Subcutaneous abdominal adipose tissue (tissue), 5 donors: ENCODE measurements around the gene S1PR2.
A peak's percentile ranks its signal among the peaks of the same experiment; 100 is the strongest.
"Not testable (repeated sequence)": the region's sequence is repeated elsewhere in the genome, so short reads cannot be mapped to it uniquely, and the experiment has no call there.

Source experiments
- H3K27ac ChIP-seq: one replicate; pipeline ENCODE4 v1.7.0; 2013; ENCODE audit warnings: low read depth, mild to moderate bottlenecking, inconsistent platforms, low read length, moderate library complexity
- H3K27me3 ChIP-seq, 5 donors: one replicate each; pipeline ENCODE4 v1.7.0; 2013; ENCODE audit warnings: low read length in 5 of 5, inconsistent platforms in 1 of 5; ENCODE audit not compliant: control insufficient read depth in 5 of 5, insufficient read depth in 4 of 5
- H3K36me3 ChIP-seq, 5 donors: one replicate each; pipeline ENCODE4 v1.7.0; 2013; ENCODE audit warnings: low read length in 5 of 5; ENCODE audit not compliant: control insufficient read depth in 5 of 5, insufficient read depth in 5 of 5
- H3K4me1 ChIP-seq, 5 donors: one replicate each; pipeline ENCODE4 v1.7.0; 2013; ENCODE audit warnings: low read length in 5 of 5, mild to moderate bottlenecking in 3 of 5, moderate library complexity in 1 of 5; ENCODE audit not compliant: control insufficient read depth in 5 of 5, insufficient read depth in 5 of 5
- H3K4me3 ChIP-seq, 5 donors: one replicate each; pipeline ENCODE4 v1.7.0; 2013; ENCODE audit warnings: low read length in 5 of 5, low read depth in 1 of 5
- H3K9ac ChIP-seq, 5 donors: one replicate each; pipeline ENCODE4 v1.7.0; 2013; ENCODE audit warnings: low read length in 5 of 5, mild to moderate bottlenecking in 4 of 5, moderate library complexity in 3 of 5
- H3K9me3 ChIP-seq, 5 donors: one replicate each; pipeline ENCODE4 v1.7.0; 2013; ENCODE audit warnings: low read length in 5 of 5; ENCODE audit not compliant: control insufficient read depth in 5 of 5
- donor health status: healthy.
- donor health status: healthy.
- donor health status: healthy.
- donor health status: healthy.
- donor health status: healthy.

The S1PR2 gene

DNA sequence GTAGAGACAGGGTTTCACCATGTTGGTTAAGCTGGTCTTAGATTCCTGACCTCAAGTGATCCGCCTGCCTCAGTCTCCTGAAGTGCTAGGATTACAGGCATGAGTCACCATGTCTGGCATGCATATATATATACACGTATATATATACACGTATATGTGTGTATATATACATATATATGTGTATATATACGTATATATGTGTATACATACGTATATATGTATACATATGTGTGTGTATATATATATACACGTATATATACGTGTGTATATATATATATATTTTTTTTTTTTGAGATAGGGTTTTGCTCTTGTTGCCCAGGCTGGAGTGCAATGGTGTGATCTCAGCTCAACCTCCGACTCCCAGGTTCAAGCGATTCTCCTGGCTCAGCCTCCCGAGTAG, 48.3 kb downstream of the S1PR2 start:
- no peaks in the 10 kb centered on the region for H3K9me3 ChIP-seq
- peaks cover 0 to 6% (median 0%) of the 10 kb centered on the region in 5 donors for H3K4me1 ChIP-seq
- no peak overlapping the region for H3K4me3 ChIP-seq
- H3K36me3 ChIP-seq: peaks cover 5 to 39% (median 27%) of the 10 kb centered on the region in 5 donors
- no peak overlapping the region for H3K27ac ChIP-seq
- H3K27me3 ChIP-seq: no peaks in the 10 kb centered on the region
- no peak overlapping the region for H3K9ac ChIP-seq

DNA sequence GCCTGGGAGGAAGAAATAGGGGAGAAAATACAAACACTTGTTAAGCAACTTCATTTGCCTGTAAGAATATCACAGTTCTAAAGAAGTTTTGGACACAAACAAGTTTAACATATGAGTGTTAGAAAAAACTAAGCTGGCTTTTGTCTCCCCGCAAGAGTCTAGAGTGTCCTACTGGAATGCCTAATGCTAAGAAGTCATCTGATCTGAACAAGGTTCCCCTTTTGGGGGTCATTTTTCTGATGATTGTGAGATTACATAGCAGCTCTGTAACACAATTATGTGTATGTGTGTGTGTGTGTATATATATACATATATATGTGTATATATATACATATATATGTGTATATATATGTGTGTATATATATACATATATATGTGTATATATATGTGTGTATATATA, 49.1 kb downstream of the S1PR2 start:
- Histone ChIP-seq H3K9me3 (no peaks in the 10 kb centered on the region), H3K4me1 (peaks cover 0 to 5% (median 0%) of the 10 kb centered on the region in 5 donors), H3K27ac (no peak overlapping the region), H3K9ac (no peak overlapping the region), H3K36me3 (peaks cover 5 to 47% (median 30%) of the 10 kb centered on the region in 5 donors), H3K4me3 (no peak overlapping the region), H3K27me3 (no peaks in the 10 kb centered on the region)

DNA sequence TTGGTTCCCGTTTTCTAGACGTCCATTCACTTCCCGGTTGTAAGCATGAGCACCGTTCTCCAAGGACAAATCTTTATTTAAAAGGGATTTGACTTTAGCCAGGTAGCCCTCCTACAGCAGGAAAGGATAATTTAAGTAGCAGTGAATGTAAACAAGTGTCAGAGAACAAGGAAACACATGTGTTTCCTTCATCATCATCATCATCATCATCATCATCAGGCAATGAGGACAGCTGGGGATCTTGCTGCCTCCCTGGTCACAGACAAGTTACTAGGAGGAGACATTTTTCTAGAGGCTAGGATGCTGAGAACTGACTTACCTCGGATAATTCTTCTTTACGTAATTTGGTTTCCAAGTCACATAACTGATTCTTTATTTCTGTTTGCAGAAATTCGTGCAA, 50.7 kb downstream of the S1PR2 start:
- Histone ChIP-seq H3K4me1 (peaks cover 0 to 2% (median 0%) of the 10 kb centered on the region in 5 donors), H3K4me3 (no peak overlapping the region), H3K9ac (peak overlapping the region in 1 of 5 donors; percentile 31), H3K36me3 (peaks cover 5 to 50% (median 30%) of the 10 kb centered on the region in 5 donors), H3K27me3 (no peaks in the 10 kb centered on the region), H3K9me3 (no peaks in the 10 kb centered on the region), H3K27ac (no peak overlapping the region)

DNA sequence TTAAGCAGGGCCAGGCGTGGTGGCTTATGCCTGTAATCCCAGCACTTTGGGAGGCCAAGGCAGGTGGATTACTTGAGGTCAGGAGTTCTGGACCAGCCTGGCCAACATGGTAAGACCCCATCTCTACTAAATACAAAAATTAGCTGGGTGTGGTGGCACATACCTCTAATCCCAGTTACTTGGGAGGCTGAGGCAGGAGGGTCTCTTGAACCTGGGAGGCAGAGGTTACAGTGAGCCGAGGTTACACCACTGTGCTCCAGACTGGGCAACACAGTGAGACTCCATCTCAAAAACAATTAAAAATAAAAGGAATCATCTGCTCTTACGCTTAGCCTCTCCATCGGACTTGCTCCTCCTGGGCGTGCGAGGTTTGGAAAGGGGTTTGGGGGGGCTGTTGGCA, 51.1 kb downstream of the S1PR2 start:
- peaks cover 5 to 52% (median 34%) of the 10 kb centered on the region in 5 donors for H3K36me3 ChIP-seq
- not testable (repeated sequence) for H3K9ac ChIP-seq, H3K27ac ChIP-seq, H3K27me3 ChIP-seq, H3K4me3 ChIP-seq, H3K4me1 ChIP-seq, H3K9me3 ChIP-seq

DNA sequence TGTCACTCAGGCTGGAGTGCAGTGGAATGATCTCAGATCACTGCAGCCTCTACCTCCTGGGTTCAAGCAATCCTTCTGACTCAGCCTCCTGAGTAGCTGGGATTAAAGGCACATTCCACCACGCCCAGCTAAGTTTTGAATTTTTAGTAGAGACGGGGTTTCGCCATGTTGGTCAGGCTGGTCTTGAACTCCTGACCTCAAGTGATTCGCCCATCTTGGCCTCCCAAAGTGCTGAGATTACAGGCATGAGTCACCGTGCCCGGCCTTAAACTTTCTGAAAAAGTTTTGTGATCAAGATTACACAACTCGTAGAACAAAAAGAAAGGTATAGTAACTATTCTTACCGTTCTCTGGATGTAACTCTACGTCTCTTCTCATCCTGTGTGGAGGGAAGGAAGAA, 57.6 kb downstream of the S1PR2 start:
- no peaks in the 10 kb centered on the region for H3K9me3 ChIP-seq
- H3K4me1 ChIP-seq: no peaks in the 10 kb centered on the region
- H3K36me3 ChIP-seq: peaks cover 7 to 74% (median 53%) of the 10 kb centered on the region in 5 donors
- H3K9ac ChIP-seq: no peak overlapping the region
- H3K27me3 ChIP-seq: no peaks in the 10 kb centered on the region
- no peak overlapping the region for H3K4me3 ChIP-seq
- no peak overlapping the region for H3K27ac ChIP-seq
